AG04450 (cell line): ENCODE results near the gene SCN9A. TPM values are rescaled to one million over a fixed set of nuclear protein-coding genes. Genes with fewer than 3 reads are reported as not detected.
A peak's percentile ranks its signal among the peaks of the same experiment; 100 is the strongest.

Experiments
- CTCF ChIA-PET: fragments of 300-600, 350-600 bp; formaldehyde crosslinking; extraction: SDS; loops from one replicate; lab custom pipeline; 2022; ENCODE audit warnings: antibody characterized with exemption, inconsistent platforms; lab: Charles Lee
- POLR2A ChIA-PET: fragments of 350-600 bp; formaldehyde crosslinking; extraction: SDS; loops from one replicate; lab custom pipeline; 2021; ENCODE audit warnings: antibody characterized with exemption, inconsistent platforms; lab: Yijun Ruan, JAX
- DNase-seq: peaks from one replicate; pipeline ENCODE4 v3.0.0-alpha.2; 2011; ENCODE audit warnings: low read depth, low spot score
- H3K27ac ChIP-seq: one replicate; pipeline ENCODE4 v1.5.1; 2012; ENCODE audit warnings: low read depth, low read length, control low read depth
- H3K27me3 ChIP-seq: one replicate; pipeline ENCODE4 v1.6.0; 2012; ENCODE audit warnings: low read length; ENCODE audit not compliant: control insufficient read depth, insufficient read depth
- H3K4me3 ChIP-seq: 2 replicates; pipeline ENCODE4 v1.5.1; 2011; ENCODE audit warnings: mild to moderate bottlenecking, low read depth, low read length, control low read depth
- H3K9me3 ChIP-seq: 2 replicates; pipeline ENCODE4 v1.5.1; 2012; ENCODE audit warnings: low read length; ENCODE audit not compliant: control insufficient read depth, insufficient read depth
- CTCF ChIP-seq: IDR thresholded peaks from 2 replicates; pipeline ENCODE4 v1.5.1; 2011; ENCODE audit warnings: low read depth, low read length, control low read depth, inconsistent platforms
- polyA plus RNA-seq: library from polyadenylated mRNA; depleted of rRNA; stranded (reverse); fragments of >200 nt; gene quantifications from 2 replicates; pipeline ENCODE4 v1.2.3, GENCODE V29; 2011

SCN9A gene
- polyA plus RNA-seq, 1 experiment = 56.8 TPM

- no peaks in the 10 kb centered on the region; the same call in 1 of the 2 replicates for H3K9me3 ChIP-seq
- peak overlapping the region; percentile 11 for H3K27ac ChIP-seq
- POLR2A ChIA-PET = no interaction called here
- no peak for DNase-seq
- H3K4me3 ChIP-seq = peak overlapping the region; percentile 17
- CTCF ChIA-PET = interaction anchor here (1.6 to 2.6 kb wide), 2 partner anchors 12 kb away, joined by 5 to 15 read pairs; no protein-coding TSS in a partner anchor
- TF ChIP-seq CTCF = no peak
- H3K27me3 ChIP-seq = no peaks in the 10 kb centered on the region
Measured at GRCh38 chr2:166373105-166373504, 2.6 kb downstream of the SCN9A start.

GRCh38 chr2:166372046-166372445, 3.7 kb downstream of the SCN9A start:
- no peak overlapping the region for H3K27ac ChIP-seq
- CTCF ChIA-PET = interaction anchor here (0.6 to 1.6 kb wide), 4 partner anchors 10 to 184 kb away, joined by 3 to 5 read pairs (median 3); no protein-coding TSS in a partner anchor
- H3K9me3 ChIP-seq = no peaks in the 10 kb centered on the region; the same call in 1 of the 2 replicates
- H3K27me3 ChIP-seq = no peaks in the 10 kb centered on the region
- POLR2A ChIA-PET = interaction anchor here (0.6 kb wide), 1 partner anchor 321 kb away, joined by 3 read pairs; no protein-coding TSS in a partner anchor
- peak; percentile 46 for DNase-seq
- H3K4me3 ChIP-seq = peak overlapping the region; percentile 5; the same call in 1 of the 2 replicates
- TF ChIP-seq CTCF = no peak

- TF ChIP-seq CTCF = no peak
- Histone ChIP-seq H3K27ac (no peak overlapping the region), H3K27me3 (no peaks in the 10 kb centered on the region), H3K9me3 (no peaks in the 10 kb centered on the region), H3K4me3 (no peak overlapping the region)
- ChIA-PET CTCF (interaction anchor here (1.1 kb wide), 1 partner anchor 151 kb away, joined by 4 read pairs; no protein-coding TSS in a partner anchor), POLR2A (no interaction called here)
- DNase-seq = no peak
Measured at GRCh38 chr2:166365803-166366420, 9.8 kb downstream of the SCN9A start.

GRCh38 chr2:166365239-166365638, 10.5 kb downstream of the SCN9A start:
- DNase-seq = no peak
- Histone ChIP-seq H3K27me3 (no peaks in the 10 kb centered on the region), H3K27ac (no peak overlapping the region), H3K4me3 (no peak overlapping the region), H3K9me3 (no peaks in the 10 kb centered on the region)
- ChIA-PET CTCF (interaction anchor here (1.1 kb wide), 1 partner anchor 152 kb away, joined by 4 read pairs; no protein-coding TSS in a partner anchor), POLR2A (no interaction called here)
- no peak for TF ChIP-seq CTCF

- CTCF ChIA-PET = interaction anchor here (0.6 kb wide), 1 partner anchor 184 kb away, joined by 3 read pairs; no protein-coding TSS in a partner anchor
- no peak for DNase-seq
- POLR2A ChIA-PET = no interaction called here
Measured at GRCh38 chr2:166364476-166365161, 11.1 kb downstream of the SCN9A start.

More at GRCh38 chr2:166364476-166365161, 11.1 kb downstream of the SCN9A start:
- Histone ChIP-seq H3K4me3 (no peak overlapping the region), H3K27ac (no peak overlapping the region), H3K9me3 (no peaks in the 10 kb centered on the region), H3K27me3 (no peaks in the 10 kb centered on the region)
- no peak for TF ChIP-seq CTCF
